ENCODE measurements around the gene PDGFA. TPM values are rescaled to one million over a fixed set of nuclear protein-coding genes. Genes with fewer than 3 reads are reported as not detected.
A peak's percentile ranks its signal among the peaks of the same experiment; 100 is the strongest.

The PDGFA gene
- total RNA-seq, 1 experiment from 2014 or later: 20.1 TPM

GRCh38 chr7:527723-528122, 8.1 kb upstream of the PDGFA start:
- BruUV-seq (replicated peaks): no TSS peak
- intact Hi-C loops (cut with micrococcal nuclease): no loop called here
- H3K4me1 Mint-ChIP-seq (ENCODE audit: insufficient read depth, unreplicated experiment): no peaks in the 10 kb centered on the region

GRCh38 chr7:526460-527034, 6.9 kb upstream of the PDGFA start:
- Mint-ChIP-seq H3K4me1 (ENCODE audit: insufficient read depth, unreplicated experiment) (no peaks in the 10 kb centered on the region), H3K36me3 (ENCODE audit: insufficient read depth, unreplicated experiment) (no peaks in the 10 kb centered on the region), H3K4me3 (ENCODE audit: unreplicated experiment) (no peak overlapping the region), H3K27me3 (ENCODE audit: insufficient read depth, unreplicated experiment) (no peaks in the 10 kb centered on the region), H3K27ac (ENCODE audit: low read depth, unreplicated experiment) (no peak overlapping the region), H3K9me3 (ENCODE audit: unreplicated experiment) (no peaks in the 10 kb centered on the region)
- CTCF ChIA-PET: interaction anchor here (1.1 kb wide), 1 partner anchor 12 kb away, joined by 3 read pairs; no protein-coding TSS in a partner anchor
- no peak for TF ChIP-seq CTCF (IDR thresholded peaks at IDR 0.05; ENCODE audit: unreplicated experiment)
- BruUV-seq (replicated peaks): no TSS peak
- intact Hi-C loops (cut with micrococcal nuclease): no loop called here
- DNase-seq (ENCODE audit: unreplicated experiment): peak; percentile 53
- POLR2A ChIA-PET: interaction anchor here (1.7 to 3.5 kb wide), 2 partner anchors 12 to 16 kb away, joined by 8 to 27 read pairs; no protein-coding TSS in a partner anchor

More at GRCh38 chr7:527723-528122, 8.1 kb upstream of the PDGFA start:
- TF ChIP-seq CTCF (IDR thresholded peaks at IDR 0.05; ENCODE audit: unreplicated experiment): no peak
- ChIA-PET POLR2A (interaction anchor here (3.5 kb wide), 1 partner anchor 11 kb away, joined by 27 read pairs; no protein-coding TSS in a partner anchor), CTCF (interaction anchor here (0.6 kb wide), 1 partner anchor 33 kb away, joined by 3 read pairs; no protein-coding TSS in a partner anchor)
- DNase-seq (ENCODE audit: unreplicated experiment): no peak
- Mint-ChIP-seq H3K27me3 (ENCODE audit: insufficient read depth, unreplicated experiment) (no peaks in the 10 kb centered on the region), H3K9me3 (ENCODE audit: unreplicated experiment) (no peaks in the 10 kb centered on the region), H3K4me3 (ENCODE audit: unreplicated experiment) (no peak overlapping the region), H3K27ac (ENCODE audit: low read depth, unreplicated experiment) (no peak overlapping the region), H3K36me3 (ENCODE audit: insufficient read depth, unreplicated experiment) (no peaks in the 10 kb centered on the region)

DNA sequence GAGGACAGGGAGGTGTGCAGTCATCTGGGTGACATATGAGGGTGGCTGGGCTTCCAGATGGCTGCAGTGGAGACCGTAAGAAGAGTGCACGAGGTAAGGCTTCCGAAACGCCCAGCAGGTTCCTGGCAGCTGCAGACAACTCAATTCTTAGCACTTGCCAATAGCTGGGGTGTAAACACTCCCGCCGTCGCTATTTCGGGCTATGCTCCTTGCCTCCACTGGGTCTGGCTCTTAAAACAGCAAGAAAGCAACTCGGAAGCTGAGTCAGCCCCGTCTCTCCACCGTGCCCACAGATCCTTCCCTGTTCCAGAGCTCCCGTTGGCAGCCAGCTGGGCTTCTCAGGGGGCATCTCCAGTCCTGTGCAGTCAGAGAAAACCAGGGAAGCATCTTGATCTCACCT, 6.1 kb upstream of the PDGFA start:
- no peak for TF ChIP-seq CTCF (IDR thresholded peaks at IDR 0.05; ENCODE audit: unreplicated experiment)
- no peak overlapping the region for H3K4me3 Mint-ChIP-seq (ENCODE audit: unreplicated experiment)
- peak; percentile 73 for DNase-seq (ENCODE audit: unreplicated experiment)
- H3K4me1 Mint-ChIP-seq (ENCODE audit: insufficient read depth, unreplicated experiment): no peaks in the 10 kb centered on the region
- intact Hi-C loops (cut with micrococcal nuclease): no loop called here
- no peak overlapping the region for H3K27ac Mint-ChIP-seq (ENCODE audit: low read depth, unreplicated experiment)
- no peaks in the 10 kb centered on the region for H3K36me3 Mint-ChIP-seq (ENCODE audit: insufficient read depth, unreplicated experiment)
- no TSS peak for BruUV-seq (replicated peaks)
- POLR2A ChIA-PET: interaction anchor here (1.7 to 3.5 kb wide), 2 partner anchors 13 to 17 kb away, joined by 8 to 27 read pairs; no protein-coding TSS in a partner anchor
- H3K27me3 Mint-ChIP-seq (ENCODE audit: insufficient read depth, unreplicated experiment): no peaks in the 10 kb centered on the region
- CTCF ChIA-PET: interaction anchor here (0.5 to 1.1 kb wide), 4 partner anchors 13 to 242 kb away, joined by 3 to 5 read pairs (median 3); no protein-coding TSS in a partner anchor
- no peaks in the 10 kb centered on the region for H3K9me3 Mint-ChIP-seq (ENCODE audit: unreplicated experiment)

DNA sequence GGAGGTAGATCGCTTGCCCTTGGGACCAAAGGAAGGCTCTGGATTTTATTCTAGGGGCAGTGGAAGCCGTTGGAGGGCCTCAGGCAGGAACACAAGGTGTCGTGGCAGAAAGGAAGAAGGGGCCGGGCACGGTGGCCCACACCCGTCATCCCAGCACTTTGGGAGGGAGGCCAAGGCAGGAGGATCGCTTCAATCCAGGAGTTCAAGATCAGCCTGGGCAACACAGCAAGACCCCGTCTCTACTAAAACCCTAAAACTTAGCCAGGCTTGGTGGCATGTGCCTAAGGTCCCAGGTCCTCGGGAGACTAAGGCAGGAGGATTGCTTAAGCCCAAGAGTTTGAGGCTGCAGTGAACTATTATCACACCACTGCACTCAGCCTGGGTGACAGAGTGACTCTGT, 5.2 kb upstream of the PDGFA start:
- no peak for DNase-seq (ENCODE audit: unreplicated experiment)
- Mint-ChIP-seq H3K36me3 (ENCODE audit: insufficient read depth, unreplicated experiment) (no peaks in the 10 kb centered on the region), H3K9me3 (ENCODE audit: unreplicated experiment) (no peaks in the 10 kb centered on the region), H3K27me3 (ENCODE audit: insufficient read depth, unreplicated experiment) (no peaks in the 10 kb centered on the region), H3K4me1 (ENCODE audit: insufficient read depth, unreplicated experiment) (no peaks in the 10 kb centered on the region), H3K27ac (ENCODE audit: low read depth, unreplicated experiment) (no peak overlapping the region), H3K4me3 (ENCODE audit: unreplicated experiment) (no peak overlapping the region)
- no peak for TF ChIP-seq CTCF (IDR thresholded peaks at IDR 0.05; ENCODE audit: unreplicated experiment)
- BruUV-seq (replicated peaks): no TSS peak
- intact Hi-C loops (cut with micrococcal nuclease): no loop called here
- POLR2A ChIA-PET: interaction anchor here (1.1 to 3.5 kb wide), 2 partner anchors 14 kb away, joined by 3 to 27 read pairs; no protein-coding TSS in a partner anchor
- CTCF ChIA-PET: no interaction called here
